Stimulated activated CD8-positive, alpha-beta memory T cell treated with anti-CD3 and anti-CD28 coated beads, Interleukin-7, amount 100 ng/mL, for 1 hour (primary cell): Measurements from ENCODE around the gene COBL.
A peak's percentile ranks its signal among the peaks of the same experiment; 100 is the strongest.

Source experiments
- DNase-seq, 2 donors: peaks; one replicate each; pipeline ENCODE4 v3.0.0-alpha.2; 2020; ENCODE audit warnings: low read depth in 2 of 2

The COBL gene

DNA sequence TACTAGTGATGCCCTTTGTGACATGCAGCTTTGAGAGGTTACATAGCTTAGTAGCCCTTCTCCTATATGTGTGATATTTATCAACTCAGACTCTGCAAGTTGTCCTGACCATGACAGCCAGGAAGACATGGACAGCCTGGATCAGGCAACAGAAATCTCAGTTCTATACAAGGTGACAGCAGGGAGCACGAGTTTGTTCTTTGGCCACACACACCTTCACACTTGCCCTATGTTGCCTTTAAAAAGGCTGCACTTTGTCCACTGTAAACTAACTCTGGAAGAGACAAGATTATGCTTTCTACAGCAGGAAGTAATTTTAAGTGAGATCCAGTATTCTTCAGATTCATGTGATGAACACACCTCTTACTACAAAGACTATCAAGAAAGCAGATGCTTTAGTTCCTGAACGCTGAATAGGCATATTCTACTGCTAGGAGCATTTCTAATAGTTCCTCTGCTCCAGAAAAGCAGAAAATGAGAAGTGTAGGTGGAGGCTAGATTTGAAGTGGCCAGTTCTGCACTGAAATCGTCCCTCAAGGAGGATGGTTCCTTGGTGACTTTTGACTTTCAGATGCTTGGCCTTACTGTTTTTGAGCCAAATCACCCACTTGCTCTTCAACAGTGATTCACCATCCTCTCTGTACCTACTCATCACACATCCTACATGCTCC lies 239.2 kb downstream of the COBL start:
- no peak for DNase-seq

DNA sequence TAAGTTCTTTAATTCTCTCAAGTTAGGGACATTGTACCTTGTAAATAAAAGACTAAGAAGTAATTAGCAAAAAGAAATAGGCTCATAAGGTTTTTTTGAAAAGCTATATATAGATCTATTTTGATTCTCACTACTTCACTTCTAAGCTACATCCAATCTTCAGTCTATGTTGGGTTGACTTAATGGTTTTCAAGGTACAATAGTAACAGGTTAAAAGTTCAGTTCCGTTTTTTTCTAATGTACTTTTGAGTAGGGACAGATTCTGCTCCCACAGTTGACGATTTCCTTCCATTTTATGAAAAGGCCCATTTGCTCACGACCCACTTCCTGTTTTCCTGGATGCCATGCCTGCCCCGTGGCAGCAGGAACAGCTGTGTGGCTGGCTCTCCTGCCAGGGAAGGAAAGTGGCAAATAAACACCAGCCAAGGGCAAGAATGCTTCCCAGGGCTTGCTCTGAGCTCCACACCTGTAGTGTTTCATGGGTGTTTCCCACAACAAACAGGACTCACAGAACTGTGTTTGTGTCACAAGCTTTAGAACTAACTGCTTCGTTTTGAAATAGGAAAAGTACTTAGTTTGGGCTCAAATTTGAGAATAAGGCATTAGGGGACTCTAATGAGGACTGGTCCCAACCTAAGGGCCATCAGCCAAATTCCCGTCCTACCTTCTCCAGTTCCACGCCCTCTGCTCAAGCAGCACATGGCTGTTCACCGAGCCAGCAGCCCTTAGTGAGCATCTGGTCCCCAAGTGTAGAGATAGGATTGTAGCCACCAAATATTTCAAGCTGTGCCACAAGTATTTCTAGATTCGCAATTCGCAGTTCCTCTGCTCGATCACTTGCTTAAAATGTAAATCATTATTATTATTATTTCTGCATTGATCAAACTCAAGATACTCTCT lies 240.7 kb downstream of the COBL start:
- DNase-seq: no peak

DNA sequence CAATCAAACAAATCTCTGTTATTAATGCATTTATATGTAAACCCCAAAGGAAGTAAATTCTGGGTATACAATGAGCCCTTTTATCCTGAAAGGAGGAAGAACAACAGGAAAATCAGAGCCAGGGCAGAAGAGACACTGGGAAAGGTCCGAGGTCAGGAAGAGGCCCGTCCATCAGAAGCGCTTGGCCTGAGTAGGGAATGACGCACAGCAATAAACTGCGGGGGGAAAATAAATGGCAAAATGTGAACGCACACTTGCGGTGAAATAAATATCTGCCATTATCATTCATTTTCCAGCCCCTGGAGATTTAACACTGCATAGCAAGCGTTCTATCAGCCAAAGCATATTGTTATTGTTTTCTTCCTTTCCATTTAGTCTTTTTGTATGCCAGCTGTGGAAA lies 243.4 kb downstream of the COBL start:
- no peak for DNase-seq

DNA sequence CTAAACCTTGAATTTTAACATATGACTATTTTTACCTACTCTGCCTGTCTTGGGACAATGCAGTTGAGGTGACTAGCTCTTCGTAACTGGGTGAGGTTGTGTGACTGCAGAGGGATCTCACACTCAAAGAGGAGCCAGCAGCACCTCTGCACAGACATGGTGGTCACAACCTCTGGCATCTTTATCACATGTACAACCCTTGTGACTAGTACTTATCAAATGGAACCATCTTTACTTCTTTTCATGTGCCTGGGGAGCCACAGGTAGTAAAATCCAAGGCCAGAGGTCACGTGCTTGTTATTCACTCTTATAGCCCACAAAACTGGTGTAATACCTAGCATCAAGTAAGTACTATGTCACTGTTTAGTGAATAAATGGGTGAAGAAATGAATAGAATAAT lies 244.3 kb downstream of the COBL start:
- no peak for DNase-seq

DNA sequence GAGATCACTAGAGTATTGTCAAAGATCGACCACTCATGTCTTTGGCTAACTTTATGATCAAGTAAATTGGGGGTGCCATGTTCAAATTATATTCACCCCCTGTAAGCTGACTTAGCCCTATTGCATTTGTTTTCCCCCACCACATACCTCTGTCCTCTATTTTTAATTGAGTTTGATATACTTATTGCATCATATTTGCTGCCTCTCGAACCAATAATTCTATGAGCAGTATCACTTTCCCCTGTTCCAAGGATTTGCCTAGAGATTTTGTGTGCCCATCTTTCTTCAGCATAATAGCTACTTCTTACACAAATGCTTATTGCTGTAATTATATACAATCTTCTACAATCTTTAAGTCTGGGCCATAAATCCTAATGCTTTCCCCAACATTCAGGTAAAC lies 245.2 kb downstream of the COBL start:
- no peak for DNase-seq

DNA sequence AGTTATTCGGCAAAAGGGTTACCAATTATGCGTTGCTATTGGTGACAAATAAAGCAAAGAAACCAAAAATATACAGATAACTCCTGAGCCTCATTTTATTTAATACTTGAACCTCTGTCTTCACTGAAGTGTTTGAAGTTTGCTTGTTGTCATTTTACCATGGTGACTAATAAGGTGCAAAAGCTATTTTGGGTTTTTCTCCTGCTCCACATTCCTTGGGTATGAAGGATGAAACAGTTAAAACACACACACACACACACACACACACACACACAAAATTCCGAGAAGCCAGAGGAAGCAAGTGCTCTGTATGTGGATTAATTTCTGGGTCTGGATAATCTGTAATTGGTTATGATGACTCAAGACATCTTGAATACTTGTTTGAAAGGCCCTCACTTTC lies 246.5 kb downstream of the COBL start:
- no peak for DNase-seq

DNA sequence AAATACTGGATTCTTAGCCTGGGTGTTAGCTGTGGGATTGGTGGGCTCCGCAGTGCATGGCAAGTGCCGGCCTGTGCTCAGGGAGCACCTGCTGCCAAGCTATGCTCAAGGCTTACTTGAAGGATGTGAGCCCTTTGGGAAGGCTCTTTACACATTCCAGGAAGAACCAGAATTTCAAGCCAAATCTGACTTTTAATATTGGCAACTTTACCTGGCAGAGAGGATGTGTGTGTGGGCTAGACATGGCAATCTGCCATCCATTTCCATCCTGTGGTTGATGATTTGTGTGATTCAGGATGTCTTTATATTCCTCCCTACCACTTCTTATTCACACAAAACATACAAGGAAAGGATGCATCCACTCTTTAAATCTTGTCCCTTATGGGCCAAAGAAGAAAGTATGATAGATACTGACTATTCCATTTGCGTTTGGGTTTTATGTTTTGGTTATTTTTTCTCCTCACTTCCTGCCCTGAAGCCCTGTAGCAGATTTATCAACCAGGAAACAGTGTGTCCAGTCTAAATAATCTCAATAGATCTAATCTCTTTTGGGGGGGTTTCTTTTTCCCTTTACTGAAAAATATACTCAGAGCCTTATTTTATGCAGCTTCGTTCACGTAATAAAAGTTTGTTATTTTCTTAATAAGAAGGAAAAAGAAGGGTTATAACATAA lies 247.1 kb downstream of the COBL start:
- DNase-seq: no peak

DNA sequence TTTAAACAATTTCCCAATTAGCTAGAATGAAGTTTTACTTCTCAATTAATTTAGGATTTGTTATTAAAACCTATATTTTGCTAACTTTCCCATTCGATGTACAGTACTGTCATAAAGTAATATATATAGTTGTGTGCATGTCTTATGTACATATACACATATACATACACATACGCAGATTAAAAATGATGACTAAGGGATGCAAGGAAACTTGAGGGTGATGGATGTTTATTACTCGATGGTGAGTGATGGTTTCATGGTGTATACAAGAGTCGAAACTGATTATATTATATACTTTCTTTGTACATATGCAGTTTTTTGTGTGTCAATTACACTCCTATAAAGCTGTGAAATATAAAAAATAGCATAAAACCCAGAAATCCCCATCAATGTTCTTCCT lies 248.2 kb downstream of the COBL start:
- no peak for DNase-seq

DNA sequence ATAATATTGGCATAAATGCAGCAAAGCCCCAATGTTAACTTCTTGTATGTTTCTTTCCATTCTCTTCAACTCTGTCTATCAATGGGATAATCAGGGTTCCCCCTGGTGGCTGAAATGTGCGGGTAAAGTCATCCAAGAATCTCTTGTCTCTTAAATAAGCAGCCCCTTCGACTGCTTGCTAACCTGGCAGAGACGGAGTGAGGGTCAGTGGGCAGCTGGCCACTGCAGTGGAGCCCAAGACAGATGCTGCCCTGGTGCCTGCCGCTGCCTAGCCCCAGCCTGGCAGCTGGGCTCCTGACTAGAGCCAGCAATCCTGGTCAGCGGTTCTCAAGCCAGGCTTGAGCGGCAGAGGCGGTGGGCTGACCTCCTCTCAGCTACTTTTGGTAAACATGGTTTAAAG lies 248.9 kb downstream of the COBL start:
- DNase-seq: peak in 1 of 2 donors; percentile 5

DNA sequence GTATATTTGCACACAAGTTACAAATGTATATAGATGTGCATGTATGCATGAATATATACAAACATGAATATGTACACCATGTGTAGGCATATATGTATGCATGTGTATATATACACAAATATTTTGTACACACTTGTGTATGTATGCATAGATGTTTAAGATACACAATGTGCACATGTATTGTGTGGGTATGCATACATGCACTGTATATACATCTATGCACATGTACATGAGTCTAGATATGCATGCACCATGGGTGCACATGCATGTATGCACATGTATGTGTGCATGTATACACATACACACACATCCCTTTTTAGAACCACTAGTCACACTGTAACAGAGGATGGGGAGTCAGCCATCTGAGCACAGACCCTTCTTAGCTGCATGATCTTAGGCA lies 249.4 kb downstream of the COBL start:
- DNase-seq: no peak

DNA sequence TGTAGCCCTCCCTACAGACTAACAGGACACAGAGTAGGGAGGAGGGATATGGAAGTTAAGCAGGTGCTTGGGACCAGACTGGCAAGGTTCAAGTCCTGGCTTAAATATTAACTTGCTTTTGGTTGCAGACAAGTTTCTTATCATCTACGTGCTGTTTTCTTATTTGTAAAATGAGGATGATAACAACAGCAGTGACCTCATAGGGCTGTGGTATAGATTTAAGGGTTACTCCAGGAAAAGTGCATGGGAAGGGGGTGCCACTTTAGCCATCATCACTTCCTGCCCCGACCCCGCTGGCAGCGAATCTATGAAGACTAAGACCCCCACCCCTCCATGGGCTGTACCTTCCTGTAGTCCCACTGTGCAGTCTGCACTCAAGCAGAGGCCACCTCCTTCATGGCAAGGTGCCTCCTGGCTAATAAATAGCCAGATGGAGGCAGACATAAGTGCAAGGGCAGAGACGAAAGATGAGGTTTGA lies 250.2 kb downstream of the COBL start:
- DNase-seq: no peak

DNA sequence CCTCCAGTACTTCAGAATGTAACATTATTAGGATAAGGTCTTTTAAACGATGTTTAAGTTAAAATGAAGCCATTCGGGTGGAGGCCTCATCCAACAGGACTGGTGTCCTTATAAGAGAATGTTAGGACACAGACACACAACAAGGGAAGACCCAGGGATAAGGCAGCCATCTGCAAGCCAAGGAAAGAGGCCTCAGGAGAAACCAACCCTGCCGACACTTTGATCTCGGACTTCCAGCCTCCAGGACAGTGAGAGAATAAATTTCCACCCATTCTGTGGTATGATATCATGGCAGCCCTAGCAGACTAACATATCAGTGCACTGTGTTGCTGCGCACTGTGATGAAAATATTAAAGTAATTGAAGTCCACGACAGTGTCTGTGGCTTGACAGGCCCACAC lies 250.8 kb downstream of the COBL start:
- no peak for DNase-seq

DNA sequence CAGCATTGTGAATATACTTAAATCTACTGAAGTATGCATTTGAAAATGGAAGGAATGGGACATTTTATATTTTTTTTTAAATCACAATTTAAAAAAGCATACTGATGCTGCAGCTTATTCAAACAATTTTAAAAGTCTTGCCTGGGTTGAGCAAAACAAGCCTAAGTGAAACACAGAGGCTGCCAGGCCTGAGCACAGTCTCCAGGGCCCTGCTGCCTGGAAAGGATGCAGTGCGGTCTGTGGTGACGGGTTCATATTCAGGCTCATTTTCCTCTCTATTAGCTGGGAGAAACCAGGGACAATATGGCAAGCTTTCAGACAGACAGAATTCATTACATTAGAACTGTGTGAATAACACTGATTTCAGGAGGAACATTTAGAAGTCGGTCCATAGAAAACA lies 251.9 kb downstream of the COBL start:
- no peak for DNase-seq

DNA sequence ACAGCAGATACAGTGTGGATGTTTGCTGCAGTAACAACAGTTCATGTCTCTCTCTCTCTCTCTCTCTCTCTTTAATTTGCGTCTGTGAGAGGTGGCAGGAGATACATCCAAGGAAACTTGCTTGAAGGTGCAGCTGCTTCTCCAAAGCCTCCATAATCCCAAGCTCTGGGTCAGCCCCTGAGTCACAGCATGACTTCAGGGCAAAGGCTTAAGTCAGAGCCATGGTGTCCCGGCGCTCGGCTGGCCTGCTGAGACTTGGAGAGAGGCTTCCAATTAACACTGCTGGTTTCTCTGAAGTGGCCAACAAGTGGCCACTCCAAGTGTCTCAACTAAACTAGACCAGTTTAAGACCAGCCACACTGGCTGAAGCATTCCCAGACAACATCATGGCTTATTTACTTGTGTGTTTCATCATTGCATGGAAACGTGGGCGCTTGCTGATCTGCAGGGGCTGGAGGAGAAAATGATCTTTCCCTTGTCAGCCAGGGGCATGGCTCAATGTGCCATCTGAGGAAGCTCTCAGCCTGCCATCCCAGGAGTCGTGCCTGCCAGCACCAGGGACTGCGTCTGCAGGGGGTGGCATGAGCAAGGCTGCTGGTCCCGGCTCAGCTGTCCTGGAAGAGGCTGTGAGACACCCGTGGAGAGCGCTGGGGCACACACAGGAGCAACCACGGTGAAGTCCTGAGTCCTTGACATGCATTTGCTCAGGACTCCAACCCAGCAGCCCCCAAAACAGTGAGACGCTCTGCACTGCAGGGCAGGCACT lies 254.2 kb downstream of the COBL start:
- no peak for DNase-seq

DNA sequence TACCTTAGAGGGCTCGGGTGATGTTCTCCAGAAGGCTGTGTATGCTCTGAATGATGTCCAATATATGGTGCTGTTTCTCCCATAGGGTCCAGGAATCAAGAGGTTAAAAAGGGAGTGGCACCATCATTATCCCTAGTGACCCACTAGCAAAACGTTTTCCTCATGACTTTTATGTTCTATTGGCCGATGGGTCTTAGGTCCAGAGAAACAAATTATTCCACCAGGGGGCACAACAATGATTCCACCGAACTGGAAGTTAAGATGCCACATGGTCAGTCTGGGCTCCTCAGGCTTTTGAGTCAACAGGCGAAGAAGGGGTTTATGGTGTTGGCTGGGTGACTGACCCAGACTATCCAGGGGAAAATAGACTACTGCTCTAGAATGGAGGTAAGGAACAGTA lies 256.1 kb downstream of the COBL start:
- no peak for DNase-seq

DNA sequence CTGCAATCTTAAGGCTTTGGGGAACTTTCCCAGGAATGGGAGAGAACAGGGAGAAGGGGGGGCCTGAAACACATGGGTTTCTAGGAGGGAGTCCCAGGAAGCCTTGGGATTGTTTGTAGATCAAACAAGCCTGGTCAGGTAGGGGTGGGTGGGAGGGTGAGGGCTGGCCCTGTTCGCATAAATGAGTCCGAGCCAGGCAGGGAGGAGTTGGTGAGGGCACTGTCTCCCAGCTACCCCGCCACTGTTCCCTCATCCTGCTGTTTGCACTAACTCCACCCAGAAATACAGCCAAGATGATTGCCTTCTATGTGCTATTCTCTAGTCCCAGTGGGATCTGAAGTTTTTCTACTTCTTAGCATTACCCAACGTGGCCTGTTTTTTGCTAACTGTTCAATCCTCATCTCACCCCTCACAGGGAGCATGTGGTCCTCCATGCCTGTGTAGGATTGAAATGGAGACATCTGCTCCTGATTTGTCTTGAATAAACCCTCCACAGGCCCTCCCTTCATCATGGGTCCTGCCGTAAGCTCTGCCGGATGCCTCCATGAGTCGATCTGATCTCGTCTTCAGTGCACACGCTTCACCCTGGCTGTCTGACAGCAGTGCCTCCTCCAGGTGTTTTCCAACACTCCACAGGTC lies 257.0 kb downstream of the COBL start:
- no peak for DNase-seq

DNA sequence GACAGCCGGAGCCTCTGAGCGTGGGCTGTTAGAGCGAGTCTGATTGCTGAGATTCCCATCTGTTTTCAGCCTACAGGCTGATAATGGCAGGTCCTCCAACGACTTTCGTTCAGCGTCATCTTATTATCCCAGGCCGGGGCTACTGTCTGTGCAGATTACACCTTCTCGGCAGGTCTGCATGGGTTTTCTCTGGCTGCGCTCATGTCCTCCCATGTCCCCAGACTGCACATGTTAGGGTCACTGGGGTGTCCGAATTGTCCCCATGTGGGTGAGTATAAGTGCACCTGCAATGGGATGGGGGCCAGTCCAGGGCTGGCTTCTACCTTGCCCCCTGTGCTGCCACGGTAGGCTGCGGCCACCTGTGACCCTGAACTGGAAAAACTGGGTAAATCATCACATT lies 257.8 kb downstream of the COBL start:
- DNase-seq: no peak

DNA sequence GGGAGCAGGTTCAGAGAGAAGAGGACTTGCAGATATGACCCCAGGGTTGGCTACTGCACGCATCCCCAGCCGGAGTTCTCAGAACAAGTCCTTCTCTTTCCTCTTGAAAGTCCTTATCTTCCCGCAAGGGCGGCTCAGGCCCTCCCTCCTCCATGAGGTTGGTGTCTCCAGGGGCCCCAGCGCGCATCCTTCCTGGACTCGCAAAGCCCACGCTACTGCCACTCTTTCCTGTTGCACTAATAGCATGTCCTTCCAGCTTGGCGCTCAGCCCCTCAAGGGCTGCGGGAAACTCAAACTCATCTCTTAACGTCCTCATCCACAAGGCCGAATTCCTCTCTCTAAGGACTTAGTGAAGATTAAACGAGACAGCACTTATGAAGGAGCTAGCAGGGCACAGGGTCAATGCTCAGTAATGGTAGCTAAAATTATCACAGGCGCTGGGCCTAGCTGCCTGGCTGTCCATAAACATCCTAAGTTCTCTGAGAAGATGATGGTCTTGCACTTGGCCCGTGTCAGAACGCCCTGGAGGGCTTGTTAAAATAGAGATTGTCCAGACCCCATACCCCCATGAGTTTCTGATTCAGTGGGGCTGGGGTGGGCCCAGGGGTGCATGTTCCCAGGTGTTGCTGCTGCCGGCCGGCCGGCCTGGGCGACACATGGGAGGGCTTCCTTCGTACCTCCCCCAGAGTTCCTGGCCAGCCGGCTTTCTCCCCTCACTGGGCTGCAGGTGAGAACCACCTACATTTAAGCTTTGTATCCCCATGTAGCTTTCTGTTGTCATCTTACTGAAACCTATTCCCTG lies 261.4 kb downstream of the COBL start:
- DNase-seq: no peak

DNA sequence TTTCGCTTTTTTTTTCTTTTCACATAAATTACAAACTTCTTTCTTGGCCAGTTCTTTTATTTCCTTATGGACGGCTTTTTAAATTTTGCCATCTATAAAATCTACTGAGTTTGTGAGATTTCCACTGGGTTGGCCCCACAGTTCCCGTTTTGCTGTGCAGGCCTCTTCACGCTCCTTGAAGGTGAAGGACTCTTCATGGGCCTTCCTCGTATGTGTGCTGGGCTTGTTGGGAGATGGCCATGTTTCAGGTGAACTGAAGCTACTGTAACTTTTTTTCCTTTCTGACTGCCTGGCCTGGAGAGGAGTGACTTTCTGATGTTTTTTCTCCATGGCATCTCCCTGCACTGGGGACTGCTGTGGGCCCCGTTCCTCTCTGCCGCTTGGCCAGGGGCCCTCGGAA lies 262.4 kb downstream of the COBL start:
- no peak for DNase-seq

DNA sequence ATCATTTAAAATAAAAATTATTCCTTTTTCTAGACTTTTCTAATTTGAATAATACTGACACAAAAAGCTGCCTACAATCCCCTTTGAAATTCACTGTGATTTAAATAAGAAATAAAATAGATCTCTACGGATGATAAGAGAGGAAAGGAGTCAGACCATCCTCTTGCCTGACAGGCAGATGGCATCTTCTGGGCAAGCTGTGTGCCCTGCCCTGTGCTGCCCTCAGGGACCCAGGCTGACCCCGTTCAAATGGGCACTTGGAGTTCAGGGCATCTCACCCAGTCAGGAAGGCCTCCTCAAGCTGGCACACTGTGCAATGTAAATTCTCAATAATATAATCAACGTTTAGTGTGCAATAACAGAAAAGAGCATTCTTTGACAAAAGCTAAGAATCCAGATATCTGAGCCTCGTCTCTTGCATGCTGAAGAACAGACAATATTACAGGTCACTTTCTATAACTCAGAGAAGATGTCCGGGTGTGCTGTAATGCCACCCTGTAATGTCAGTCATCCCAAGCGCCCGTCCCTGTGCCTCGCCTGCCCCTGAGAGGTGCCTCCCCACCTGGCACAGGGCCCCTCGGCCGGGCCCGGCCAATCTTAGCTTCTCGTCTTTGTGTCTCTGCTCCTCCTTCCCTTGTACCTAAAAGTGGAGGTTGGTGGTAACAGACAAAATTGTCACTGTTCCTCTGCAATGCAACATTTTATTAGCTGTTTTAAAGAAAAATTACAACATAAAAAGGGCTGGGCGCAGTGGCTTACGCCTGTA lies 263.3 kb downstream of the COBL start:
- no peak for DNase-seq
